ENCODE data around the gene IL21R. TPM values are rescaled to one million over a fixed set of nuclear protein-coding genes. Genes with fewer than 3 reads are reported as not detected.

Gene IL21R
- total and polyA plus RNA-seq, 2 donors (not counting 3 experiments of a cell fraction or from before 2014, with no cell fraction given) = 0.03 TPM; not detected in 1

DNA sequence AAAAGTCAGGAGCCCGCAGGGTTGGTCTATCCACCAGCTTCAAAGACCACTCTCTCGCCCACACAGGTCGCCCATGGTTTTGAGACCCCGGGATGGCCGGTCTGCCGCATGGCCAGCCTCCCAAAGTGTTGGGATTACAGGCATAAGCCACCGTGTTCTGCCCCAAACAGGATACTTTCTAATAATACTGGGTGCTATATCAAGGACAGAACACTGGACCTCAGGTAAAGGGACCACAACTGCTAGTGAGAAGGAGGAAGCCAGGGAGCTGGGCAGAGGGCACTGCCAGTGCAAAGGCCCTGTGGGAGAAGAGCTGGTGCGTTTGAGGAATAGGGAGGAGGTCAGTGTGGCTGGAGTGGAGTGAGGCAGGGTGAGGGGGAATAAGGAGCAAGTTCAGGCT lies 34.1 kb downstream of the IL21R start:
- H3K9ac ChIP-seq (replicated peaks; ENCODE audit: extremely low read depth, insufficient read depth, low read length) = no peak overlapping the region
- FAIRE-seq = no peak
- dilution Hi-C loops (cut with MboI; ENCODE audit: extremely low pct_ligation_motif_present, low sequenced_read_pairs) (no loop called here), intact Hi-C loops (cut with micrococcal nuclease) (no loop called here)
- no peaks in the 10 kb centered on the region for H3K9me3 ChIP-seq (replicated peaks; ENCODE audit: control insufficient read depth, insufficient read depth, low read length)
- H3K79me2 ChIP-seq (ENCODE audit: control insufficient read depth, insufficient read depth, low read length) = no peaks in the 10 kb centered on the region
- H3K27ac ChIP-seq (ENCODE audit: insufficient read depth, low read depth, low read length) = no peak overlapping the region
- no TSS peak for BruUV-seq (replicated peaks)
- ChIA-PET CTCF (no interaction called here), POLR2A (no interaction called here)
- H3K4me2 ChIP-seq (ENCODE audit: insufficient read depth, low read length) = no peak overlapping the region
- no peaks in the 10 kb centered on the region for H3K4me1 ChIP-seq (ENCODE audit: control insufficient read depth, extremely low read depth, insufficient read depth, low read length)
- TF ChIP-seq POLR2AphosphoS5 (IDR thresholded peaks at IDR 0.05; ENCODE audit: insufficient read depth, low read depth, low read length) = no peak
- no peaks in the 10 kb centered on the region for H4K20me1 ChIP-seq (replicated peaks; ENCODE audit: control insufficient read depth, extremely low read depth, insufficient read depth, low read length)
- H3K27me3 ChIP-seq (ENCODE audit: control insufficient read depth in 2 of 2, insufficient read depth in 2 of 2, low read length in 2 of 2) = no peaks in the 10 kb centered on the region
- no peak overlapping the region for H3K4me3 ChIP-seq (replicated peaks in 1 of 3; ENCODE audit: insufficient read depth in 1 of 3, low read depth in 1 of 3, low read length in 3 of 3)
- no peaks in the 10 kb centered on the region for H3K9me1 ChIP-seq (replicated peaks; ENCODE audit: control insufficient read depth, extremely low read depth, insufficient read depth, low read length)
- H3K36me3 ChIP-seq (ENCODE audit: control insufficient read depth in 2 of 2, extremely low read depth in 1 of 2, insufficient read depth in 2 of 2, low read length in 2 of 2) = no peaks in the 10 kb centered on the region
- H2AFZ ChIP-seq (ENCODE audit: low read depth, low read length) = no peak overlapping the region
- DNase-seq (ENCODE audit: low read depth, low spot score) = no peak

DNA sequence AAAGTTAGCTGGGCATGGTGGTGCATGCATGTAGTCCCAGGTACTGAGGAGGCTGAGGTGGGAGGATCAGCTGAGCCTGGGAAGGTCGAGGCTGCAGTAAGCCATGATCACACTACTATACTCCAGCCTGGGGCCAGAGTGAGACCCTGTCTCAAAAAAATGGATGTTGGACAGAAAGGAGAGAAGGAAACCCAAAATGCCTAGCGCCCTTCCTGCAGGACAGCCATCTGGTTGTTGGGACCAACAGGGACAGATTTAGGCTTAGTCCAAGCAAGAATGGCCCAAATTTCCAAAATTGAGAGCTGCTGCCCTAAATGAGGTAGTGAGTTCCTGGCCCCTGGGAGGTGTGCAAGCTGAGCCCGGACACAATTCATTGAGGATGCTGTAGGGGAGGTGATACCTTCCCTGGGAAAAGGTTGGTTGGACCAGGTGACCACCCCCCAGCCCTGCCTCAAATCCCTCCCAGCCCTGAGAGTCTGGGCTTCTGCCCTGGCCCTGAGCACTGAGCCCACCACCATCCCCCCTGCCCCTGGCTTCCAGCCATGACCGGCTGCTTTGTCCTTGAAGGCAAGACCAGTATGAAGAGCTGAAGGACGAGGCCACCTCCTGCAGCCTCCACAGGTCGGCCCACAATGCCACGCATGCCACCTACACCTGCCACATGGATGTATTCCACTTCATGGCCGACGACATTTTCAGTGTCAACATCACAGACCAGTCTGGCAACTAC lies 35.1 kb downstream of the IL21R start:
- CTCF ChIA-PET = no interaction called here

More for the DNA sequence above, 35.1 kb downstream of the IL21R start:
- DNase-seq (ENCODE audit: low read depth, low spot score) (no peak), FAIRE-seq (no peak)
- no peak overlapping the region for H3K27ac ChIP-seq (ENCODE audit: insufficient read depth, low read depth, low read length)
- H3K9ac ChIP-seq (replicated peaks; ENCODE audit: extremely low read depth, insufficient read depth, low read length) = no peak overlapping the region
- intact Hi-C loops (cut with micrococcal nuclease) = no loop called here
- no TSS peak for BruUV-seq (replicated peaks)
- H3K36me3 ChIP-seq (ENCODE audit: control insufficient read depth in 2 of 2, extremely low read depth in 1 of 2, insufficient read depth in 2 of 2, low read length in 2 of 2) = no peaks in the 10 kb centered on the region
- no peak overlapping the region for H3K4me3 ChIP-seq (replicated peaks in 1 of 3; ENCODE audit: insufficient read depth in 1 of 3, low read depth in 1 of 3, low read length in 3 of 3)
- no peaks in the 10 kb centered on the region for H3K9me1 ChIP-seq (replicated peaks; ENCODE audit: control insufficient read depth, extremely low read depth, insufficient read depth, low read length)
- no peaks in the 10 kb centered on the region for H4K20me1 ChIP-seq (replicated peaks; ENCODE audit: control insufficient read depth, extremely low read depth, insufficient read depth, low read length)
- no peak overlapping the region for H3K4me2 ChIP-seq (ENCODE audit: insufficient read depth, low read length)
- H3K9me3 ChIP-seq (replicated peaks; ENCODE audit: control insufficient read depth, insufficient read depth, low read length) = no peaks in the 10 kb centered on the region
- no peaks in the 10 kb centered on the region for H3K27me3 ChIP-seq (ENCODE audit: control insufficient read depth in 2 of 2, insufficient read depth in 2 of 2, low read length in 2 of 2)
- dilution Hi-C loops (cut with MboI; ENCODE audit: extremely low pct_ligation_motif_present, low sequenced_read_pairs) = no loop called here
- H3K79me2 ChIP-seq (ENCODE audit: control insufficient read depth, insufficient read depth, low read length) = no peaks in the 10 kb centered on the region
- TF ChIP-seq FOS (IDR thresholded peaks at IDR 0.05; ENCODE audit: borderline replicate concordance, insufficient read depth, low read length) (no peak), MYC (IDR thresholded peaks at IDR 0.05; ENCODE audit: low read depth, low read length) (no peak), POLR2A (IDR thresholded peaks at IDR 0.05; ENCODE audit: low read depth, low read length) (no peak), GATA2 (IDR thresholded peaks at IDR 0.05; ENCODE audit: insufficient read depth, insufficient read length, low read depth, low read length) (no peak), JUN (IDR thresholded peaks at IDR 0.05; ENCODE audit: borderline replicate concordance, insufficient read depth, insufficient read length, low read depth) (no peak), EZH2 (IDR thresholded peaks at IDR 0.05; ENCODE audit: borderline replicate concordance, low read depth, low read length, severe bottlenecking) (no peak)
- TF ChIP-seq, protein P1, sequence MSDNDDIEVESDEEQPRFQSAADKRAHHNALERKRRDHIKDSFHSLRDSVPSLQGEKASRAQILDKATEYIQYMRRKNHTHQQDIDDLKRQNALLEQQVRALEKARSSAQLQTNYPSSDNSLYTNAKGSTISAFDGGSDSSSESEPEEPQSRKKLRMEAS (IDR thresholded peaks at IDR 0.05; ENCODE audit: insufficient read depth, insufficient read length) = no peak
- H3K4me1 ChIP-seq (ENCODE audit: control insufficient read depth, extremely low read depth, insufficient read depth, low read length) = no peaks in the 10 kb centered on the region
- POLR2A ChIA-PET = no interaction called here
- H2AFZ ChIP-seq (ENCODE audit: low read depth, low read length) = no peak overlapping the region
